GM12875 (cell line): Measurements from ENCODE around the gene PGAP3.

Experiments
- H3K4me3 ChIP-seq: one replicate; pipeline ENCODE4 v1.5.1; 2011; ENCODE audit warnings: low read depth, low read length, control low read depth
- TF ChIP-seq, protein P1 (sequence below): IDR thresholded peaks from 2 replicates; pipeline ENCODE4 v1.5.1; 2011; ENCODE audit warnings: low read depth, mild to moderate bottlenecking, control low read depth, inconsistent platforms, low read length, moderate library complexity, borderline replicate concordance; ENCODE audit not compliant: insufficient read depth

PGAP3 gene

DNA sequence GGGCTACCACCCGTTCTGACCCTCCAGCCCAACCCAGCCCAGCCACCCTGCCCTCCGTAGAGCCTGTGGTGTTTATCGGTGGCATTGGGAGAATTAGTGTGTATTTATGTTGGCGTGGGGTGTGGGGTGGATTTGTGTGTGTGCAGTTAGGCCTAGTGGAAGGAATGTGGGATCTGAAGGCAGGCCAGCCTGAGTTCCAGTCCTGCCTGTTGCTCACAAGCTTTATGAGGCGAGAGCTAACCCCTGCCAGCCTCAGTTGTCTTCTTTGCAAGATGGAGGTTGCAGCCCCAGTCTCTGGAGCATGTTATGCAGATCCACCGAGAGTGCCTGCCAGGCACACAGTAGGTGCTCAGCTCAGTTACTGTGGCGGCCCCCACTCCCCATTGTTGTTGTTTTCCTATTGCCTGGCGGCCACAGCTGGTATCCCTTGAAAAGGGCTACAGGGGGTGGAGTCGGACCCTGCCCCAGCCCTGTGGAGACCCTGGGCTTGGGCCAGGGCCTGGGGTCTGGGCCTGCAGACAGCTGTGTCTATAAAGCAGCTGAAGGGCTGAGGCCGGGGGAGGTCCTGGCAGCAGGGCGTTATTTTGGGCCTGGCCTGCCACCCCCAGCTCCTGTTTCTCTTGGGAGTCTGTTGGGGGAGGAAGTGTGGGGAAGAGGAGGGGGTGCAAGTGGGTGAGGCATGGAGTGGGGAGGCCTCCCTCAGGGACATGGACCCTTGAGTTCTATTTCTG lies 17.1 kb upstream of the PGAP3 start:
- H3K4me3 ChIP-seq: no peak overlapping the region

DNA sequence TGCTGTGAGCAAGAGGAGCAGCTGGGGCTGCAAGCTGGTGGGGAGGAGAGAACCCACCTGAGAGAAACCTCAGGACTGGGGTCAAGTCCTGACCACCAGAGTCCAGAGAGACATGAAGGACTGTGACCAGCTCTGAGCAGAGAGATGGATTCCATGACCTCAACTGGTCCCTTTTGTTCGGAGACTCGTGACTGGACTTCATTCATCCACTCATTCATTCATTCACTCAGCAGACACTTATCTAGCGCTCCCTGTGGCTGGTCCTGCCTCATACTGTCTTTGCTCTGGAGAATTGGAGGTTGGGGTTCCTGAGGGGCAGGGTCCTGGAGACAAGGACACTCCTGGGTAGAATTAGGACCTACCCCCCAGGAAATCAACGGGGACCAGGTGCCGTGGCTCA lies 16.1 kb upstream of the PGAP3 start:
- no peak overlapping the region for H3K4me3 ChIP-seq
- TF ChIP-seq, protein P1, sequence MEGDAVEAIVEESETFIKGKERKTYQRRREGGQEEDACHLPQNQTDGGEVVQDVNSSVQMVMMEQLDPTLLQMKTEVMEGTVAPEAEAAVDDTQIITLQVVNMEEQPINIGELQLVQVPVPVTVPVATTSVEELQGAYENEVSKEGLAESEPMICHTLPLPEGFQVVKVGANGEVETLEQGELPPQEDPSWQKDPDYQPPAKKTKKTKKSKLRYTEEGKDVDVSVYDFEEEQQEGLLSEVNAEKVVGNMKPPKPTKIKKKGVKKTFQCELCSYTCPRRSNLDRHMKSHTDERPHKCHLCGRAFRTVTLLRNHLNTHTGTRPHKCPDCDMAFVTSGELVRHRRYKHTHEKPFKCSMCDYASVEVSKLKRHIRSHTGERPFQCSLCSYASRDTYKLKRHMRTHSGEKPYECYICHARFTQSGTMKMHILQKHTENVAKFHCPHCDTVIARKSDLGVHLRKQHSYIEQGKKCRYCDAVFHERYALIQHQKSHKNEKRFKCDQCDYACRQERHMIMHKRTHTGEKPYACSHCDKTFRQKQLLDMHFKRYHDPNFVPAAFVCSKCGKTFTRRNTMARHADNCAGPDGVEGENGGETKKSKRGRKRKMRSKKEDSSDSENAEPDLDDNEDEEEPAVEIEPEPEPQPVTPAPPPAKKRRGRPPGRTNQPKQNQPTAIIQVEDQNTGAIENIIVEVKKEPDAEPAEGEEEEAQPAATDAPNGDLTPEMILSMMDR: no peak

More for the DNA sequence above, 17.1 kb upstream of the PGAP3 start:
- TF ChIP-seq, protein P1: no peak

DNA sequence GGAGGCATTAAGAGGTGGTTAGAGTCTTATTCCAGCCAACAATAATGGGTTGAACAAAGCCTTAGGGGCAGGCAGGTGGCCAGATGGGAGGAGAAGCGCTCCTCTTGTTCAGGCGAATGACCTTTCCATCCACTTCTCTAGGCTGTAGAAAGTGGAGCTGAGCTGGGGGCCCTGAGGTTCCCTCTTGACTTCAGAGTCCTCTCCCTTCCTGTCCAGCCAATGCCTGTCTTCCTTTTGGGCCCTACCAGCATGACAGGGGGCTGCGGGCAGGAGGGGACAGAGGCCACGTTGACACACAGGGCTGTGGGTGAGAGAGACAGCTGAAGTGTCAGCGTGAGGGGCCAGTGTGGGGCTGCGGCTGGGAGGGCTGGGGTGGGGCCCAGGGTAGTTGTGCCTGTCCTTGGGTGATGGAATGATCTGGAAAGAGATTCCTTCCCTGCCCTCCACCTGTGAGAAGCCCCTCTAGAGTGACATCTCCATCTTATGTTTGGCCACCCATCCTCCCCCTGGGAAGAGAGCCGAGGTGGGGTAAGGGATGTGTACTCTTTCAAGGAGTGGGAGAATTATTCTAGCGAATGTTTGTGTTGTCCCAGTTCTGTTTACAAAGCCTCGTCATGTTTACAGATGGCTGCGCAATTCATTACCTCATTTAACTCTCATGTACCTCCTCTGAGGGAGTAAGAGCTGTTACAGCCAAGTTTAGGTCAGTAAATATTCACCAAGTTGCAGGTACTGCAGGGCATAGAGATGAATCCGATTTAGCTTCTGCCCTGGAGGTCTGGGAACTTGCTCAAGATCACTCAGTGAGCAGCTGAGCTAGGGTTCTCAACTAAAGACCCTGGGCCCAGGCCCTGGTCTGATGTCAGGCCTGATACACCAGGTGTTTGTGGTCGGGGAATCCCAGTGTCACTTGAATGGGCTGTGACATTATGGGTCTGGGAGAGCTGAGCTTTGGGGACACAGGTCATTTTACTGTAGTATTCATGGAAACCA lies 15.3 kb upstream of the PGAP3 start:
- TF ChIP-seq, protein P1: no peak
- H3K4me3 ChIP-seq: no peak overlapping the region

DNA sequence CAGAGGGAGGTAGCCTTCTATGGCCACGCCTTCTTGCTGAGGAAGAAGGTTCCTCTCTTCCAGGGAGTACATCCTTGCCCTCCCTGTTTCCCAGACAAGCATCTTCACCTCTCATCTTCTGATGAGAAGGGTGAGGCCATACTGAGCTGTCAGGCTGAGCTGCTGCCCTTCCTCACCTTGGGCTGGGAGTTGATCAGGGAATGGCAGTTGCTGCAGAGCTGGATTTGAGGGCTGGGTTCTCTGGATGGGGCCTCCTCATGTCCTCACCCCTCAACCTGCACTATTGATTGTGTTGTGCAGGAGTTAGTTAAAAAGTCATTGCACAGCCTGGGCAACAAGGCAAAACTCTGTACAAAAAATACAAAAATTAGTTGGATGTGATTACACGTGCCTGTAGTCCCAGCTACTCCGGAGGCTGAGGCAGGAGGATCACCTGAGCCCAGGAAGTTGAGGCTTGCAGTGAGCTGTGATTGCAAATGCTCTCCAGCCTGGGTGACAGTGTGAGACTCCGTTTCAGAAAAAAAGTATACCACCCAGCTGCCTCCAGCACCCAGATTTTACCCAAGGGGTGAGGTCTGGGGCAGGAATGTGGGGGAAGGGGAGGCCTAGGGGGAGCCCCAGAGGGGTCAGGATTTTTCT lies 14.0 kb upstream of the PGAP3 start:
- TF ChIP-seq, protein P1: no peak
- no peak overlapping the region for H3K4me3 ChIP-seq

DNA sequence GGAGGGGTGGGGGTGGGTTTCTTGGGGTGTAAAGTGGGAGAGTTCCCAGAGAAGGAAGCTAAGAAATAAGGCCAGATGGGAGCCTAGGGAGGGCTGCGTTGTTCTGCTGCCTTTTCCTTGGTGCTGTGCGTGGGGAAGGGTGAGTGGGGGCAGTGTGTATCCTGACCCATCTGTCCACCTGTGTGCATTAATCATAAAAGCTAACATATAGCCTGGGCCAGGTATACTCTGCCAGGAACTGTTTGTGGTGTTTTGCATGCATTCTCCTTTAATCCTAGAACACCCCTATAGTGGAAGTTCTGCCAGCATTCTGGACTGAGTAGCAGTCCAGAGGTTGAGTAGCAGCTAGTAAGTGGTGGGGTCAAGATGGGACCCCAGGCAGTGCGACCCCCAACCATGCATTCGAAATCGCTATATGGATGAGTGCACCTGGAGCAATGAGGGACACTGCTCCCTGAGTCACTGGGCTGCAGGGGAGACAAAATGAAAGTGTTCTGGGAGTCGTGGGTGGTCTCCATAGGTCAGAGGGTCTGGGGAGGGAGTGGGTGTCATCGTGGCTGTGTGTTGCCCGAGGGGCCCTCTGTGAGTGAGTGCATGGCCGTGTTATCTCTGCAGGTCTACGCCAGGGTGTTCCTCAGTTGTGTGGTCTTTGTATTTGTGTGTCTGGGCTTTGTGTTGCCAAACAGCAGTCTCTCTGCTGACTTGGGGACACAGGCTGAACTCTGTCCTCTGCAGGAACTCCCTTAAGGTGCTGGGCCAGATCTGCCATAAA lies 13.3 kb upstream of the PGAP3 start:
- no peak overlapping the region for H3K4me3 ChIP-seq
- TF ChIP-seq, protein P1: no peak

DNA sequence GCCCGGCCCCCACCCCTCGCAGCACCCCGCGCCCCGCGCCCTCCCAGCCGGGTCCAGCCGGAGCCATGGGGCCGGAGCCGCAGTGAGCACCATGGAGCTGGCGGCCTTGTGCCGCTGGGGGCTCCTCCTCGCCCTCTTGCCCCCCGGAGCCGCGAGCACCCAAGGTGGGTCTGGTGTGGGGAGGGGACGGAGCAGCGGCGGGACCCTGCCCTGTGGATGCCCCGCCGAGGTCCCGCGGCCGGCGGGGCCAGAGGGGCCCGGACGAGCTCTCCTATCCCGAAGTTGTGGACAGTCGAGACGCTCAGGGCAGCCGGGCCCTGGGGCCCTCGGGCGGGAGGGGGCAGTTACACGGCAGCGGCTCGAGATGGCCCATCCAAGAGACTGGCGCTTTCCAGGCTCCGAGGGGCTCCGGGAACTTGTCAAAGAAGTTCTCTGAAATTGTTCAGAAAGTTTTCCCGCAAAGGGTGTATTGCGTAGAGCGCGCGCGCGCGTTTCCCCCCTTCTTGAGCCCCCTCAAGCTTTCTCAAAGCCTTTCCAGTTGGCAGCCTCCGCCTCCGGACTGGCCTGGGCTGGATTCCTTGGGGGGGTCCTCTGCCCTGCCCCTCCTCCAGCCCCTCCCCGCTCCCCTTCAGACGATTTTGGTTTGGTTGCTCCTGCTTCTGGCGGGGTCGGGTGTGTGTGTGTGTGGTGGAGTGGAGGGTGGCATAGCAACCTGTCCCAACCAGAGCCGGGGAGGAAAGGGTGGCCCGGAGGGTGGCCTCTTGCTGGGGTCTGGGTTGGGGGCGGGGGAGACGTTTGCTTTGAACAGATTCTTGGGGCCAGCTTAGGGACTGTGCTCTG lies 12.5 kb upstream of the PGAP3 start:
- H3K4me3 ChIP-seq: no peak overlapping the region

More for the DNA sequence above, 12.5 kb upstream of the PGAP3 start:
- TF ChIP-seq, protein P1: no peak
